Measurements from ENCODE around the gene RPS21. TPM values are rescaled to one million over a fixed set of nuclear protein-coding genes. Genes with fewer than 3 reads are reported as not detected.

RPS21 gene
- total and polyA plus RNA-seq, 10 of the 15 experiments (the other 5 are each of a cell fraction or from before 2014, with no cell fraction given): 1,474 to 4,987 (median 2,439) TPM

GRCh38 chr20:62348604-62349003 lies 38.3 kb upstream of the RPS21 start (continued):
- no peak for TF ChIP-seq PAX5 (IDR thresholded peaks at IDR 0.05; ENCODE audit: borderline replicate concordance, low read depth, low read length)
- TF ChIP-seq ZNF24 (IDR thresholded peaks at IDR 0.05): no peak
- TF ChIP-seq KAT2A (conservative IDR thresholded peaks at IDR 0.05; ENCODE audit: control insufficient read depth, low read depth, low read length): no peak
- no peak for TF ChIP-seq EP300 (IDR thresholded peaks at IDR 0.05; ENCODE audit: borderline replicate concordance in 1 of 2, control insufficient read depth in 1 of 2, low read depth in 2 of 2, low read length in 2 of 2)
- TF ChIP-seq ZNF592 (IDR thresholded peaks at IDR 0.05): no peak
- TF ChIP-seq CREB1 (IDR thresholded peaks at IDR 0.05; ENCODE audit: low read depth): no peak

GRCh38 chr20:62349556-62350097 lies 37.3 kb upstream of the RPS21 start:
- in situ Hi-C loops (cut with MboI): no loop called here
- 86% methylated on average over 3 of the region's 7 CpGs for WGBS (ENCODE audit: insufficient coverage, insufficient replicate concordance, low lambda C conversion rate, missing lambda C conversion rate)
- ChIA-PET POLR2A (no interaction called here), SMC1A (ENCODE audit: uncharacterized antibody, unreplicated experiment) (no interaction called here), CTCF (interaction anchor here (1.4 kb wide), 1 partner anchor 33 kb away, joined by 3 read pairs; no protein-coding TSS in a partner anchor), RAD21 (ENCODE audit: unreplicated experiment) (no interaction called here)
- BruUV-seq (replicated peaks): no TSS peak
- H3K9me3 ChIP-seq (replicated peaks; ENCODE audit: control insufficient read depth, insufficient read depth, low read length): no peaks in the 10 kb centered on the region; the same call in 2 of the 3 replicates
- no peak overlapping the region for H3K4me2 ChIP-seq (ENCODE audit: control insufficient read depth, insufficient read depth)
- no peaks in the 10 kb centered on the region for H3K4me1 ChIP-seq (ENCODE audit: control insufficient read depth, insufficient read depth, low read length)
- no peak overlapping the region for H2AFZ ChIP-seq (ENCODE audit: control insufficient read depth, low read depth, low read length)
- FAIRE-seq (no peak), ATAC-seq (no peak), DNase-seq (ENCODE audit: low read depth, low spot score) (no peak)
- no peaks in the 10 kb centered on the region for H4K20me1 ChIP-seq (ENCODE audit: control insufficient read depth, insufficient read depth)
- no peaks in the 10 kb centered on the region for H3K79me2 ChIP-seq (ENCODE audit: control insufficient read depth, insufficient read depth, low read length)
- no peaks in the 10 kb centered on the region; a peak in 1 of 4 replicates for H3K36me3 ChIP-seq (ENCODE audit: control insufficient read depth in 2 of 2, insufficient read depth in 2 of 2, low read length in 1 of 2)
- no peak for TF ChIP-seq SUPT20H (IDR thresholded peaks at IDR 0.05; ENCODE audit: borderline replicate concordance, control insufficient read depth, low read depth, low read length)
- no peak for TF ChIP-seq CHD2 (IDR thresholded peaks at IDR 0.05; ENCODE audit: borderline replicate concordance, low read depth, low read length)
- intact Hi-C loops (cut with micrococcal nuclease; ENCODE audit: unreplicated experiment): no loop called here
- no peaks in the 10 kb centered on the region for H3K27me3 ChIP-seq (replicated peaks in 1 of 2; ENCODE audit: control insufficient read depth in 2 of 2, insufficient read depth in 2 of 2, low read length in 1 of 2)
- H3K9ac ChIP-seq (ENCODE audit: control insufficient read depth, insufficient read depth, low read length): no peak overlapping the region
- no peak overlapping the region for H3K27ac ChIP-seq (ENCODE audit: control insufficient read depth, insufficient read depth)
- H3K4me3 ChIP-seq: no peak overlapping the region
